HAP-1 (cell line): ENCODE data around the gene EFNA3.
A peak's percentile ranks its signal among the peaks of the same experiment; 100 is the strongest.

ENCODE experiments used
- DNase-seq, 2 experiments: peaks; one replicate each; pipeline ENCODE4 v3.0.0-alpha.2; 2016 to 2020; ENCODE audit warnings: low spot score in 2 of 2
- H3K27me3 ChIP-seq: fragments of 250-450 bp; sonication (Bioruptor Pico); 2 replicates; pipeline ENCODE4 v1.5.1; 2020; ENCODE audit warnings: low read depth, mild to moderate bottlenecking, moderate library complexity
- H3K36me3 ChIP-seq: fragments of 250-450 bp; sonication (Bioruptor Pico); replicated peaks from 2 replicates; pipeline ENCODE4 v1.5.1; 2020; ENCODE audit warnings: mild to moderate bottlenecking
- H3K4me1 ChIP-seq: fragments of 250-450 bp; sonication (Bioruptor Pico); 2 replicates; pipeline ENCODE4 v1.5.1; 2020; ENCODE audit warnings: mild to moderate bottlenecking
- H3K4me3 ChIP-seq: fragments of 250-450 bp; sonication (Bioruptor Pico); 2 replicates; pipeline ENCODE4 v1.5.1; 2020; ENCODE audit warnings: mild to moderate bottlenecking, moderate library complexity
- H3K9me3 ChIP-seq: fragments of 250-450 bp; sonication (Bioruptor Pico); 2 replicates; pipeline ENCODE4 v1.5.1; 2020; ENCODE audit warnings: mild to moderate bottlenecking, moderate library complexity
- in situ Hi-C: fragments of 300-500 bp; cut with MboI; formaldehyde crosslinking; loops from 3 replicates; pipeline ENCODE4 v1.14.3; 2020; ENCODE audit warnings: low sequenced_read_pairs, inconsistent platforms, mixed read lengths

Gene EFNA3

DNA sequence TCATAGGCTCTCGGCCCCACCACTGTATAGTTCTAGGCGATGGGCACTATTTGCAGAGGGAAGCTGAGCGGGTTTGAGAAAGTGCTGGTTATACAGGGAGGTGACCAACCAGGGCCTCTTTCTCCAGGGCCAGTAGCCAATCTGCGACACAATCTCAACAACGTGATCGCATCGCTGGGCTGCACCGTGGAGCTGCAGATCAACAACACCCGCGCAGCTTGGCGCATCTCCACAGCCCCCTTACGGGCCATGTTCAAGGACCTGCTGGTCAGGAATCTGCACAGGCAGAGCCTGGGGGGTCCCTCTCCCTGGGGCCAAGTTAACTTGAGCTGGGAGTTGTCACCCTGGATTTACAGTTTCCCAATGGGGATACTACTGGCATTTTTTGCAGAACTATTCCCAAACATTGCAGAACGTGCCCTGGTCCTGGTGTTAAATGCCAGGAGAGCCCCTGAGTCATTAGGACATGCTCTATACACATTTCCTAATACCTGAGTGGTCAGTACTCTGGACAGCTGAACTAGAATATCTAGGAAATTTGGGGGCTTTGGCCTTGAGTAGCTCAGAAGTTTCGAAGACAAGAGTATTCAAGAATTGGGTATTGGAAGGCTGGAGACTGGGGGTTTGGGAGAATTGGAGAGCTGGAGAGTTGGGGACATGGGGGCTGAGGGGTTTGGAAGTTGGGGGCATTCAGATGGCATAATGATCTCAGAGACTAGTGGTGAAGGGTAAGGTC, 38.1 kb upstream of the EFNA3 start:
- in situ Hi-C loops: no loop called here
- no peaks in the 10 kb centered on the region for H3K4me1 ChIP-seq
- no peak overlapping the region for H3K4me3 ChIP-seq
- DNase-seq: no peak
- no peaks in the 10 kb centered on the region for H3K36me3 ChIP-seq
- no peaks in the 10 kb centered on the region for H3K9me3 ChIP-seq
- no peaks in the 10 kb centered on the region for H3K27me3 ChIP-seq

DNA sequence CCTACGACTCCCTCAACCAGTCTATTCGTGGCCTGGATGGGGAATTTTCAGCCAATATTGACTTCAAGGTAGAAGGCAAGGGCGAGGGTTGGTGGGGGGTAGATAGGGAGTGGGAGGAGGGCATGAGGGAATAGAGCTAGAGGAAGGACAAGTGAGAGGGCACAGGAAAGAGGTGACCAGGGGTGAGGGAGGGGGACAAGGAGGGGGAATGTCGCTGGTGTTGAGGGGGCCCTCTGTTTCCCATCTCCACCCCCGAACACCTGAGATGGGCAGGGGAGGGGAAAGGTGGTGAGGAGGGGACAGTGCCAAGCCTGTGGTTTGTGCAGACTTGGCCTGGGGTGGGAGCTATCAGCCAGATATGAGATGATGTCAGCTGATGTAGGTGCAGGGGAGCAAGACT, 35.8 kb upstream of the EFNA3 start:
- Histone ChIP-seq H3K4me1 (no peaks in the 10 kb centered on the region), H3K27me3 (no peaks in the 10 kb centered on the region), H3K9me3 (no peaks in the 10 kb centered on the region), H3K4me3 (no peak overlapping the region), H3K36me3 (no peaks in the 10 kb centered on the region)
- no peak for DNase-seq
- in situ Hi-C loops: no loop called here

DNA sequence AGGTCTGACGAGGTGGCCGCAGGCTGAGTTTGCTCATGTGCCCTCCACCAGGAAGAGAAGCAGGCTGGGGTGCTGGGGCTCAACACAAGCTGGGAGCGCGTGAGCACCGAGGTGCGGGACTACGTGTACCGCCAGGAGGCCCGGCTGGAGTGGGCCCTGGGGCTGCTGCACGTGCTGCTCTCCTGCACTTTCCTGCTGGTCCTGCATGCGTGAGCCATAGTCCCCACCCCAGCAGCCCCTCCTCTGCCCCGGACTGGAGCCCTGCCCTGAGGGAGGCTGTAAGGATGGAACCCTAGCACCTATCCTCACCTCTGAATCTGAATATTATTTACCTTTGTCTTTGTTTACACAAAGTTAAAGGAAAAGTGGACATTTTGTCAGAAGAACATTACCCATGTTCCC, 35.3 kb upstream of the EFNA3 start:
- H3K36me3 ChIP-seq: no peaks in the 10 kb centered on the region
- no peaks in the 10 kb centered on the region for H3K27me3 ChIP-seq
- H3K4me1 ChIP-seq: peaks cover 1% of the 10 kb centered on the region
- no peak for DNase-seq
- in situ Hi-C loops: no loop called here
- H3K9me3 ChIP-seq: no peaks in the 10 kb centered on the region
- no peak overlapping the region for H3K4me3 ChIP-seq

DNA sequence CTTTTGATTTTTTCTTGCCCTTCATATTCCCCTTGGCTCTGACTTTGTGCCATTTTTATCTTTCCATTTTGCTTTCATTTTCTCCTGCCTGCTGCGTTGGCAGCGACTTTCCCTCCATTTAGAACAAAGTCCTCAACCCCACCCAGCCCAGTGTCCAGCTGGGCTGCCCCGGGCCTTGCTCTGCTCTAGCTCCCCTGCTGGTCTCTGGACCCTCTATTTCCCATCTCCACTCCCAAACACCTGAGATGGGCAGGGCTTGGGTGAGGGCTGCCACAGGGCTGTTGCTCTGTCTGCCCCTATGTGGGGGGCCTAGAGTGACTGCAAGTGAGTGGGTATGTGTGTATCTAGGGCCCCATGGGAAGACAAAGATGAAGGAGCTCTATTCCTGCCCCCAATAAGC, 34.8 kb upstream of the EFNA3 start:
- Histone ChIP-seq H3K9me3 (no peaks in the 10 kb centered on the region), H3K4me3 (no peak overlapping the region), H3K36me3 (no peaks in the 10 kb centered on the region), H3K27me3 (no peaks in the 10 kb centered on the region), H3K4me1 (peaks cover 6% of the 10 kb centered on the region)
- no peak for DNase-seq
- in situ Hi-C loops: no loop called here

GRCh38 chr1:155044365-155044764, 34.3 kb upstream of the EFNA3 start:
- Histone ChIP-seq H3K4me3 (no peak overlapping the region), H3K36me3 (no peaks in the 10 kb centered on the region), H3K27me3 (no peaks in the 10 kb centered on the region), H3K4me1 (peaks cover 12% of the 10 kb centered on the region), H3K9me3 (no peaks in the 10 kb centered on the region)
- DNase-seq: no peak
- in situ Hi-C loops: no loop called here

- Histone ChIP-seq H3K4me1 (peaks cover 18% of the 10 kb centered on the region), H3K9me3 (no peaks in the 10 kb centered on the region), H3K4me3 (no peak overlapping the region), H3K36me3 (no peaks in the 10 kb centered on the region), H3K27me3 (no peaks in the 10 kb centered on the region)
- in situ Hi-C loops: loop anchor here (5.0 kb wide), 1 partner anchor 37 kb away; no protein-coding TSS in a partner anchor
- DNase-seq: peak; percentile 61 to 79
Measured at GRCh38 chr1:155044812-155045657, 33.6 kb upstream of the EFNA3 start.

- no peaks in the 10 kb centered on the region for H3K9me3 ChIP-seq
- peaks cover 2% of the 10 kb centered on the region for H3K36me3 ChIP-seq
- H3K4me1 ChIP-seq: peaks cover 25% of the 10 kb centered on the region
- no peaks in the 10 kb centered on the region for H3K27me3 ChIP-seq
- DNase-seq: peak in 1 of 2 experiments; percentile 62
- in situ Hi-C loops: loop anchor here (5.0 kb wide), 1 partner anchor 34 kb away; no protein-coding TSS in a partner anchor
- H3K4me3 ChIP-seq: no peak overlapping the region
Measured at GRCh38 chr1:155048449-155049334, 29.9 kb upstream of the EFNA3 start.

DNA sequence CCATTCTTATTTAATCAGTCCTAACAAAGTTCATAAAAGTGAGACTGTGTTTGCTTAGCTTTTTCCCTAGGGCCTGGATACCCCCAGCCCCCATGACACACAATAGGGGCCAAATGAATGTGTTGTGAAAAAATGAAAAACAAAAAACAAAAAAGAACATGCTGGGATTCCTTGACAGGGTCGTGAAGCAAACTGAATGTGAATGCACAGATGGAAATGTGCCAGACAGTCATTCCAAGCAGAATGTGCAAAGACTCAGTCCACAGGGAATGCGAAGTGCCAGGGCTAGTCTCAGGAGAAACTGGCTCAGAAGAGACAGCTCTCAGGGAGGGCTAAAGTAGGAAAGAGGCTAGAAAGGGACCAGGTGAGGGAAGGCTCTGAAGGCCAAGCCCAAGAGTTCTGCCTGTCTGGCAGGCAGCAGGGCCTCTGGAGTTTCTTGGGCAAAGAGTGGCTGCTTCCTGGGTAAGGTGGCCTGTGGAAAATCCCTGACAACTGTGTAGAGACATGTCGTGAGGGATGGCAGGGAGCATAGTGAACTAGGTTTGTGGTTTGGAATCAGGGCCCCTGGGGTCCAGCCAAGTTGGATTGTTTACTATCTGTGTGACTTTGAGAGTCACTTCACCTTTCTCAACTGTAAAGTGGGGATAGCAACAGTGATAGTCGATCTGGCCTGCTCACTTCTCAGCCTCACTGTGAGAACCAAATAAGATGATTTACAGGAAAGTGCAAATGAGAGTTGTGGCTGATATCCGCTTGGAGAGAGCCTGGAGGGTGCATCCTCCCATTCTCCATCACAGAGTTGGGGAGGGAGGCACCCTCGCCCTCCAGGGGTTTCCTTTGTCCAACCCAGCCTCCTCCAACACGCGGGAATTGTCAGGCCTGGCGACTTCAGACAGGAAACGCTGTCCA, 28.7 kb upstream of the EFNA3 start:
- Histone ChIP-seq H3K4me1 (peaks cover 25% of the 10 kb centered on the region), H3K9me3 (no peaks in the 10 kb centered on the region), H3K27me3 (no peaks in the 10 kb centered on the region), H3K36me3 (peaks cover 13% of the 10 kb centered on the region), H3K4me3 (peak overlapping the region; percentile 81)
- in situ Hi-C loops: loop anchor here (5.0 kb wide), 2 partner anchors 32 to 88 kb away; partner anchors contain the start of gene PYGO2
- DNase-seq: peak; percentile 83 to 85

DNA sequence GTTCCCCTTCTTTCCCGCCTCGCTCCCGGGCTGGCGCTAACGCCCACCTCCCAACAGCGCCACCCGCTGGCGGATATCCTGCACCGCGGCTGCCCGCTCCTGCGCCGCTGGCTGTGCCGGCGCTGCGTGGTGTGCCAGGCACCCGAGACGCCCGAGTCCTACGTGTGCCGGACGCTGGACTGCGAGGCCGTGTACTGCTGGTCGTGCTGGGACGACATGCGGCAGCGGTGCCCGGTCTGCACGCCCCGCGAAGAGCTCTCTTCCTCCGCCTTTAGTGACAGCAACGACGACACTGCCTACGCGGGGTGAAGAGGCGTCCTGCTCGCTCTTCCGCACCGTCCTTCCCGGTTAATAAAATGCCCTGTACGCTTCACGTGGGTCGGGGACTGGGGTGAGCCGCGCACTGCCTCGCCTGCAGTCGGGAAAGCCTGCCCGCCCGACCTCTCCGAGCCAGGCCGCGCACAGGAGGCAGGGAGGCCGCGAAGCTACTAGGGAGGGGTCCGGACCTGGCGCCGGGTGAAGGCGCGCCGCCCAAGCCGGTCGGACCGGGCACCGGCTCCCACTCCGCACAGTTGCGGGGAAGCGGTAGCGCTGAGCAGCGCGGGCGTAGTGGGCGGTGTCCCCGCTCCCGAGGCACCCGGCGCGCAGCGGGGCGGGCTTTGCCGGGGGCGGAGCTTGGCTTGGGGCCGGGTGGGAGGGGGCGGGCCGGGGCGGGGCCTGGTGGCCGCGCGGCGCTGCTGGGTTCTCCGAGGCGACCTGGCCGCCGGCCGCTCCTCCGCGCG, 27.9 kb upstream of the EFNA3 start, which contains the start of gene ADAM15:
Gene ADAM15, plus strand, starts transcription at position 757 of the 782 bp plus-strand sequence. CDS start 71 bp downstream, outside the sequence.
- peak; percentile 70 to 90 for DNase-seq
- Histone ChIP-seq H3K27me3 (no peaks in the 10 kb centered on the region), H3K4me3 (peak within 1 kb of the TSS; percentile 81), H3K9me3 (no peaks in the 10 kb centered on the region), H3K36me3 (peaks cover 21% of the 10 kb centered on the region), H3K4me1 (peaks cover 25% of the 10 kb centered on the region)
- in situ Hi-C loops: loop anchor here (5.0 kb wide), 1 partner anchor 88 kb away; the partner anchor contains the start of gene PYGO2

DNA sequence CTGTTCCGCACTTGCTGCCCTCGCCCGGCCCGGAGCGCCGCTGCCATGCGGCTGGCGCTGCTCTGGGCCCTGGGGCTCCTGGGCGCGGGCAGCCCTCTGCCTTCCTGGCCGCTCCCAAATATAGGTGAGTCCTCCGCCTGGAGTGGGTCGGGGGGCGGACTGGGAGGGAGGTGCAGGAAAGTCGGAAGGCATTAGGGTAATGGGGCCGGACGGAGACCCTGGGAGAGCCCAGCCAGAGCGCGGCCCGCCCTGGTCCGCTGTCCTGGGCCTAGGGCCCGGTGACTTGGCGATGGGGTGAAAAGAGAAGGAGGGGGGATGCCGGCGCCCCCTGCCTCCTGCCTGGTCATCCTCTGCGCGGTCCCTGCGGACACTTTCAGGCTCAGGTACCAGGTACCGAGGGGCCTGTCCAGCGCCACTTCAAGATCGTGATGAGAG, 27.3 kb upstream of the EFNA3 start:
- H3K9me3 ChIP-seq: no peaks in the 10 kb centered on the region
- H3K4me3 ChIP-seq: peak overlapping the region; percentile 81
- peaks cover 25% of the 10 kb centered on the region for H3K4me1 ChIP-seq
- H3K27me3 ChIP-seq: no peaks in the 10 kb centered on the region
- H3K36me3 ChIP-seq: peaks cover 27% of the 10 kb centered on the region
- DNase-seq: no peak
- in situ Hi-C loops: loop anchor here (5.0 kb wide), 1 partner anchor 89 kb away; the partner anchor contains the start of gene PYGO2

- Histone ChIP-seq H3K4me1 (peaks cover 25% of the 10 kb centered on the region), H3K36me3 (peaks cover 31% of the 10 kb centered on the region), H3K27me3 (no peaks in the 10 kb centered on the region), H3K9me3 (no peaks in the 10 kb centered on the region), H3K4me3 (peak overlapping the region; percentile 81)
- in situ Hi-C loops: loop anchor here (5.0 kb wide), 1 partner anchor 90 kb away; the partner anchor contains the start of gene PYGO2
- DNase-seq: peak in 1 of 2 experiments; percentile 68
Measured at GRCh38 chr1:155051777-155052398, 26.7 kb upstream of the EFNA3 start.
